HG03097 (cell line): ENCODE measurements around the gene HSPG2.

Experiments used
- ATAC-seq: cut with Tn5 transposase; IDR thresholded peaks from one replicate; pipeline ENCODE4 v1.9.1; 2021; ENCODE audit not compliant: unreplicated experiment, low FRiP score

HSPG2 gene

DNA sequence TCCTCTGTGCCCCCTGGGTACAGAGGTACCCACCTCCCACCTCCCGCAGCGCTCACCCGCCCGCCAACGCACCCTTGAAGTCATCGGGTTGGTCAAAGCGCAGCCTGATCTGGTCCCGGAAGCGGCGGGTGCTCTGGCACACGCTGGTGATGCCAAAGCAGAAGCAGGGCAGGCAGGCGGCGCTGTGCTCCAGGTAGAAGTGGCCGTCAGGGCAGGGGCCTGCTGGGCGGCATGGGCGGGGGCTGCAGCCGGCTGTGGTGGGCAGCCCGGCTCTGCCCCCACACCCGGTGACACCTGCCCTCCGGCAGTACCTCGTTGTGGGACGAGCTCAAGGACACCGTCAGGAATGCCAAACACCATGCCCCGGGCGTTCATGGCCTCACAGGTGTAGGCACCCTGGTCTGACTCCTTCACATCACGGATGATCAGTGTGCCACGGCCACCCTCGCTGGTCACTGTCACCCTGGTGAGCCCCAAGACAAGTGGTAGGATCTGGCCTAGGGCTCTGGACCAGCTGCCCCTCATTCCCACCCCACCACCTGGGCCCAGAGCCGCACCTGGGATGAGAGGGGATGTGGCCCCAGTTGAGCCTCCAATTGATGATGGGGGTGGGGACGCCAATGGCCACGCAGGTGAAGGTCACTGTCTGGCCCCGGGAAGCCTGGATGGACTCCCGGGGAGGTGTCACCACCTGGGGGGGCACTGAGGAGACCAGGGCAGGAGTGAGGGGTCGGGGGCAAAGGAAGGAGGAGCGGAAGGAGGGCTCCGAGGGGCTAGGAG lies 52.5 kb downstream of the HSPG2 start:
- ATAC-seq: no peak

DNA sequence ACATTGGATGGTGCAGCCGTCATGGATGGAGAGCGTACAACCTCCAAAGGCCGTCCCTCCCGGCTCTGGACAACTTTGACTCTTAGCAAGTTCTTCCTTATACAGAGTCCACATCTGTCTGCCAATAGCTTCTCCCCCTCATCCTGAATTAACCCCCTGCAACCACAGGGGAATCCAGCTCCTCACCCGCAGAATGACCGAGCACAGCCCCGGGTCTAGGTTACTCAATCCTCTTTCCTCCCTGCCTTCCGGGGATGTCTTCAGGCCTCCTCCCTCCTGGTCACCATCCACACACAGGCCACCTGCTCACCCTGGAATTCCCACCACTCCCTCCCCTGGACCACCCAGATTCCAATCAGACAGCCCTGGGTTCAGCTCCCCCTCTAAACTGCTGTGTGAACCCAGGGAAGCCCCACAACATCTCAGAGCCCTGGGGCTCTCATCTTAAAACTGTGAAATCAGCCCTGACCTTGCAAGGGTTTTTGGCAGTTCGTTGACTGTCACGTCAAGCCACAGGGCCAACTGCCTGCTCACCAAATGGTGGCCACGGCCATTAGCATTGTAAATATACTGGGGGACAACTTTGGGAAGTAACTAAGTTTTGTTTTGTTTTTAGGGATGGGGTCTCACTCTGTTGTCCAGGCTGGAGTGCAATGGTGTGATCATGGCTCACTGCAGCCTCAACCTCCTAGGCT lies 54.2 kb downstream of the HSPG2 start:
- no peak for ATAC-seq

DNA sequence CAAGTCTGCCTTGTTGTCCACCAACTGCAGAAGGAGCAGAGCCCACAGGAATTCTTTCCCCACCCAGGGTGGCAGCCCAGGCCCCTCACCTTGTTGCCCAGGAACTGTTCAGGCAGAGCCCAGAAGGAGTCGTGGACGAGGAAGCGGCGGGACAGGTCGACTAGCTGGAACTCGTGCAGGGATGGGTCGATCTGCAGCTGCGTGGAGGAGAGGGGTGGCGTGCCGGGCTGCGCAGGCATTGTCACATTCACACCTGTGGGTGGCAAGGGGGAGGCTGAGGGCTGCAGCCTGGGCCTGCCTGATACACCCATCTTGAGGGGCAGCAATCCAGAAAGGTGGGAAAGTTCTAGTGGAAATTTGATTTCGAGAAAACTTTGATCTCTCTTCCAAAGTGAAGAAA lies 55.9 kb downstream of the HSPG2 start:
- ATAC-seq: no peak

DNA sequence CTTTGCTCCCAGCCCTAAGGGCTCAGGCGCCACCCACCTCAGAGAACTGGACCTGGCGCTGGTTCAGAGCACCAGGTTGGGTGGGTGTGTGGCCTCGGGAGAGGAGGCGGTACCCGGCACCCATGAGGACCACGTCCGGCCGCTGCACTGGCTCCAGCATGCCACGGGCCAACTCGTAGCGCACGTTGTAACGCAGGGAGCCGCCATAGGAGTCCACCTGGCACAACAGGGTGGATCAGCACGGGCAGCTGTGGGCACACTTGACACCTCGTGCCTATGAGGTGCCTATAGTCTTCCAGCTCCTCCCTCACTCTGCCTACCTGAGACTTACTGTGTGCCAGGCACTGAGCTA lies 56.5 kb downstream of the HSPG2 start:
- no peak for ATAC-seq

DNA sequence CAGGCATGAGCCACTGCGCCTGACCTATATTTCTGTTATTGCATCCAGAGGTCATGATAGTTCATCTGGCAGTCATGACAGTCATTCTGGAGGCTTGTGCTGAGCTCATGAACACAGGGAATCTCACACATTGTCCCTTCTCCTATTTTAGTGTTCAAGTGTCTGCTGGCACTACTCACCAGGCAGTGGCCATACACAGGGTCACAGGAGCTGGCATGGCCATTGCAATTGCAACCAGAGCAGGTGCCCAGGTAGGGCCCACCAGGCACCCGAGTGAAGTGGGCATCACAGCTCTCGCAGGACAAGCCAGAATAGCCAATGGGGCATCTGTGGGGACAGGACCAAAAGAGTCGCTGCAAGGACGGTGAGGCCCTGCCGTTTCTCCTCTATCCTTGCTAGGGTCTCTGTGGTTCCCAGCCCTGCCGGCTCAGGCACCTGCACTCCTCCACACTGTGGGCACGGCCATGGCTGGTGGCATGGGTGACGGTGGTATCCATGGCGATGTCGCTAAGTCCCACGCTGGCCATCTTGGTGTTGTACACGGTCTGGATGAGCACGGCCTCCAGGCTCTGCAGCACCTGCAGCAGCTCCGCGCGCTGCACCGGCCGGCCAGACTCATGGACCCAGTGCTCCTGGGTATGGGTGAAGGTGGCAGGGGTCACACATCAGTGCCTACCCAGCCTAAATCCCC lies 57.0 kb downstream of the HSPG2 start:
- ATAC-seq: no peak

DNA sequence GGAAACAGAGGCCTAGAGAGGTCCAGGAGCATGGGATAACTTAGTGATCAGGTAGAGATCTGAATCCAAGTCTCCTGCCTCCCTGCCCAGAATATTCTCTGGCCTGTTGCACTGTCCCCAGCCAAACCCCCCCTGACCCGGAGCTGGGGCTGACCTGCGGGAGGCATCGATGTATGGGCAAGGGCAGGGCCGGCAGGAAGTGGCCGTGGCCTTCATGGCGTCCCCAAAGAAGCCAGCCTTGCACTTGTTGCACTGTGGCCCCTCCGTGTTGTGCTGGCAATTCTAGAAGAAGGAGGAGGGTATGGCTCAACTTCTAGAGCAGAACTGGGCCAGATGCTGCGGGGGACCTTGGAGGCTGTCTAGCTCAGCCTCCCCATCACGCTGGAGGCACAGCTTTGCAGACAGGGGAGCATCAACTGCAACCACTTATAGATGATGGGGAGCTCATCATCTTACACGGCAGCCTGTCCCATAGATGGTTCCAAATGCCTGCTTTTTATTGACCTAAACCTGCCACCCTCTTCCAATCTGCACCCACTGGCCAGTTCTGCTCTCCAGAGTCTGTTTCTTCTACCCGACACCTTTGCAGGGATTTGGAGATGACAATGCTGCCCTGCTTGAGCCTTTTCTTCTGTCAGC lies 58.2 kb downstream of the HSPG2 start:
- ATAC-seq: no peak

DNA sequence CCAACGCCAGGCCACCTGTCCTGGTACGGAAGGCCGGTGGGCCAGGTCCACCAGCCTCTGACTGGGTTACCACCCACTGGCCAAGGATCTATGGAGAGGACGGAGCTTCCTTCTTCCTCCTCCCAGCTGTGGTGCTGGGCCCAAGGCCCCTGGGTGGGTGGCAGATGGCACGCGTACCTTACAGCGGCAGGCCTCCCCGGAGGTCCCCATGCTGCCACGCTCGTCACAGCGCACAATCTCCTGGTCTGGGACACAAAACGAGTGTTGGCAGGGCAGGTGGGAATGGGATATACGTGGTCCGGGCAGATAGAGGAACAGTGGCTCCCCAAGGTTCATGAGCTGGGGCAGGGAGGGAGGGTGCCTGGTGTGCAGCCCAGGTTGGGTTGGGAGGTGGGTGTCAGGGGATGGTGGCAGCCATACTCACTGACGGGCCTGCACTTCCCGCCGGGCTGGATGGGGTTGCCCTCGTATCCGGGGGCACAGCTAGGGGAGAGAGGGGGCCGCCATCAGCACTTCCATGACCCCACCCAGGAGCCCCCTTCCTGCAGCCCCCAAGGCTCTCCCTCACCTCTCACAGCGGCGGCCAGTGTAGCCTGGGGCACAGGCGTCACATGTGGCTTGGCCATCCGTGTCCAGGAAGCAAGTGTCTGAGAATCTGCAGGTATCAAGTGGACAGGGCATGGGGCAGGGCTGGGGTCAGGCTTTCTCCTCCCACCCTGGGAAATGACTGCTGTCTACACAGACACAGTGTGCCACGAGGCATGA lies 58.9 kb downstream of the HSPG2 start:
- ATAC-seq: no peak

DNA sequence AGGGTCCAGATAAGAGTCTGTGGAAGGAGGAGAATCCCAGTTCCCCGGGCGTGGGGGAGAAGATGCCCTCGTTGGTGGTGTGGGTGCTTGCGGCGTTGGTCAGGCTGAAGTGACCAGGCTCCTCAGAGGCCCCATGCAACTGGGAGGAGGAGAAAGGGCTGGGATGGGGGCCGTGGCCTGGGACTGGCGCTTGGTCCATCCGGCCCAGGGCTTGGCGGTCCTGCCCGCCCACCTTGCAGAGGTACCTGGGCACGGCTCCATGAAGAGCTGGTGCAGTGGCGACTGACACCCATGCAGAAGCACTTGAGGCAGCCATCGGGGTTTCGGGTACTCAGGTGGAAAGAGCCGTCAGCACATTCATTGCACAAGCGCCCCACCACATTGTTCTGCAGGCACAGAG lies 60.8 kb downstream of the HSPG2 start:
- ATAC-seq: no peak

DNA sequence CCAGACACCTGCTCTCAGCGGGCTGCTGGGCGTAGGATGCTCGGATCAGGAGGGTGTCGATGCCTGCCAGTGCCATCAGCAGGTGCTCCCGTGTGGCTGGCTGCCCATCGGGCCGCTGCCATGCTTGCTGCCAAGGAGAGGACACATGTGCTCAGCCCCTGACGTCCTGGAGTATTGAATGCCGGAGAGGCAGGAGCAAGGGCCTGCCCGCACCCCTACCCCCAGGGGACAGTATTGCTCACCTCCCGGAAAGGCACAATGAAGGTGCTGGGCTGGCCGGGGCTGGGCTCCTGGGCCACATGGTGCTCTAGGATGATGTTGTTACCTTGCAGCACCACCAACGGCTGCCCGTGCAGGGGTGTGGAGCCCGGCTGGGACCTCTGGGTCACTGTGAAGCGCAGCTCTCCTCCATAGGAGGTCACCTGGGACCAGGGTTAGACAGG lies 61.5 kb downstream of the HSPG2 start:
- ATAC-seq: no peak

DNA sequence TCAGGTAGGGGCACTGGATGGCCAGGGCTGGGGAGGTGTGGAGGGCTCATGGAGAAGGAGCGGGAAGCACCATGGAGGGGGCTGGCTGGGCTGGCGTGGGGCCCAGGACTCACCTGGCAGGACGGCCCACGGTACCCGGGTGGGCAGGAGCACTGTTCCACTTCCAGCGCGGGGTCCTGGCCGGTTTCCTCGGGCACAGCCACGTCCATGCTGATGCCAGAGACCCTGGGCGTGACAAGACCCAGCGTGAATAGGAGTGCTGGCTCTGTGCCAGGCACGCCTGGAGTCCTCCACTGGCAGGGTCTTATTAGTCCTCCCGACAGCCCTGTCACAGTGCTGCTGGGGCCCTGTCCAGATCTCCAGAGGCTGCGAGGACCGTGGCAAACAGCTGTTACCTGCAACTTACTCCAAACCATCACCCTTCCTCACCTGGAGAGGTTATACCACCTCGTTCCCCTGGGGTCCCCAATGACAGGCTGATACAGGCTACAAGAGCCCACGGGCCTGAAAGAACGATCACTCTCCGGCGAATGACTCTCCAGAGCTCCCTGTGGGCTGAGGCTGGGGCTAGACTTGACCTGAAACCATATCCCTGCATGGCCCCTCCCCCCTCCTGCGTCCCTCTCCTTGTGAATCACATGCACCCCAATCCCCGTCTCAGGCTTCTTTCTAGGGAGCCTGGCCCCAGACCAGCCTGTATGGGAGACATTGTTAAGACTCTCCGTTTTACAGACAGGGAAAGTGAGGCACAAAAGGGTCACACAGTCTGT lies 62.1 kb downstream of the HSPG2 start:
- no peak for ATAC-seq

DNA sequence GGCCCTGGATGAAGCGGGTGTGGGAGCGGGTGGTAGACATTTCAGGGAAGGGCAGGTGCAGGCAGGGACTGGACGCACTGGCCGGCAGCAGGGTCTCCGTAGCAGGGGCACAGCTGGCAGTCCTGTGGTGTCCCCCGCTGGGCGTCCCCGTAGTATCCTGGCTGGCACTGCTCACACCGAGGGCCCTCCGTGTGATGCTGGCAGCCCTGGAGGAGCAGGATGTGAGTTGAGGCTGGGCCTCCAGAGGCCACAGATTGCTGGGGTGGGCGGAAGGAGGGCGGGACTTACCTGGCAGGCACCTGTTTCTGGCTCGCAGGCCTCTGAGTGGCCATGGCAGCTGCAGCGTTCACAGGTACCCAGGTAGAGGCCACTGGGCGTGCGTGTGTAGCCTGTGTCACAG lies 62.8 kb downstream of the HSPG2 start:
- ATAC-seq: no peak

DNA sequence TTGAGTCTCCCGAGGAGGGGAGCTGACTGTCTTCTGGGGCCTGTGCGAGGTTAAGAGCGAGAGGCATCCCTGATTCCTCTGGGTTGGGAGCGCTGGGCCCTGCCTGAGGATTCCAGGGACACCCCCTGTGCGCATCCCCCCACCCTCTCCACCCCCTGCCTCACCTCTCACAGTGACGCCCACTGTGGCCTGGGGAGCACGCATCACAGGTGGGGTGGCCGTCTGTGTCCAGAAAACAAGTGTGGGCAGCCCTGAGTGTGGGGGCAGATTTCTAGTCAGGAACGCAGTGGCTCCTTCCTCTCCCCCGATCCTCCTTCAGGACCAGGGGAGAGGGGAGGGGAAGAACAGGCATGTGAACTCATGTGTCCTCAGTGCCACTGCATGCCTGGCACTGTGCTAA lies 63.3 kb downstream of the HSPG2 start:
- no peak for ATAC-seq

DNA sequence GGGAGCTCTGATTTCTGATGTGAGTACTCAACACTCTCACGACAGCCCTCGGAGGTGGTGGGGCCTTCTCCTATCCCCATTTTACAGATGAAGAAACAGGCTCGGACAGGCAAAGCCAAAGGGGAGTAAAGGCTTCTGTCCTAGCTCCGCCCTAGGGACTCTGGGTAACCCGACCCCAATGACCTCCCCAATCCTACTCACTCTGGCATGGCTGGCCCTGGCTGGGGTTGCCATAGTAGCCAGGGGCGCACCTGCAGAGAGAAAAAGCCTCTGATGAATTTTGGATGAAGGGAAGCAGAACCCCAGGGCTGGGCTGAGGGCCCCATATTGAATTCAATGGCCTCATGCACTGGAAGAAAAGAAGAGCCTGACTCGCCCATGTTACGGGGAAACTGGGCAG lies 63.9 kb downstream of the HSPG2 start:
- ATAC-seq: no peak

DNA sequence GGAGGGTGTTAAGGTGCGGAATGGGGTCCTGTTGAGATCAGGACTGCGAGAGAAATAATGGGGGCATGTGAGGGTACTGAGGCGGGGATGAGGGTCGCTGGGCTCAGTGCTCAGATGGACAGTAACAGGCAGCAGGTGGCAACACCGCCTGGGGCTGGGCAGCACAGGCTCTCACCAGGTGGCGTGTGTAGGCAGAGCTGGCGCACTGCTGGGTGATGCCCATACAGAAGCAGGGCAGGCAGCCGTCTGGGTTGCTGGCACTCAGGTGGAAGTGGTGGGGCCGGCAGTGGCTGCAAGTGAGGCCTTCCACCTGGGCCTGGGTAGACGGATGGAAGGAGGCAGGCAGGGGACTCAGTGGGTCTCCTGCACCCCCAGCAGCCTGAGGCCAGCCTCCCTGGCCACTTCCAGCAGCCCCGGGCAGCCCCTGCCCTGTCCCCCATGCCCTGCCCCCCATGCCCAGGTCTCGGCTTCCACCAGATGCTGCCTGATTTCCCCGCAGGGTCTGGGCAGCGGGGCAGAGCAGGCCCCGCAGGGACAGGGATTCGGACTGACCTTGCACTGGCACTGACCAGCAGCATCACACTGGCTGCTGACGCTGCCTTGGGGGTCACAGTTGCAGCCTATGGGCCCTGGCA lies 64.5 kb downstream of the HSPG2 start:
- no peak for ATAC-seq

DNA sequence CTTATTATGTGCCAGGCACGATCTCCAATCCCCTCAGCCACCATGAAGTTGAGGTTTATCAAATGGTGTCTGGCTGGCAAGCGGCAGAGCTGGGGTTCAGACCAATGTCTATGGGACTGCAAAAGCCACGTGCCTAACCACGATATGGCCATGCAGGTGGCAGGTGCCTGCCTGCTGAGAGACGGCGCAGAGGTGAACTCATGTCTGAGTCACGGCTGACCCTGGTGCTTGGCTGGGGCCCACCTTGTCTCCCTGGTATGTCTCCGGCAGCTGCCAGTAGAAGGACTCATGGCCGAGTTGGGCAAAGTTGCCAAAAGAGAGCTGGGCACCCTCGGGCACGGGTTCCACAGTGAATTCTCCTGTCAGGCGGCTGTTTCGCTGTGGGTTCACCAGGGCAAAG lies 65.2 kb downstream of the HSPG2 start:
- ATAC-seq: no peak

DNA sequence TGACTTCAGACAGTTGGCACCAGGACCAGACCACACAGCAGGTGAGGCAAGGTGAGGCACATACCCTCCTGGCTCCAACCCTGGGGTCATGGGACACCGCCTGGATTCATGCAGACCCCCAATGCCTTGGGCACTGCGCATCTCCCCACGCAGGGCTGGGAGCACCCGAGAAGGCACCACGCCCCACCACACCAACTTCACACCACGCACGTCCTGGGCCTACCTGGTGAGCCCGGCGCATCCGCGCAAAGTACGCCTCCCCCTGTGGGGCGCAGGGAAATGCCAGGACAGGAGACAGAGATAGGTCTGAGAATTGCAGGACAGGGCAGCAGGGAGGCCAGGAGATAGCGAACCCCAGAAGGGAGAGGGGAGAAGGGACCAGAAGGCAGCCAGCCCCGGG lies 66.5 kb downstream of the HSPG2 start:
- ATAC-seq: no peak

DNA sequence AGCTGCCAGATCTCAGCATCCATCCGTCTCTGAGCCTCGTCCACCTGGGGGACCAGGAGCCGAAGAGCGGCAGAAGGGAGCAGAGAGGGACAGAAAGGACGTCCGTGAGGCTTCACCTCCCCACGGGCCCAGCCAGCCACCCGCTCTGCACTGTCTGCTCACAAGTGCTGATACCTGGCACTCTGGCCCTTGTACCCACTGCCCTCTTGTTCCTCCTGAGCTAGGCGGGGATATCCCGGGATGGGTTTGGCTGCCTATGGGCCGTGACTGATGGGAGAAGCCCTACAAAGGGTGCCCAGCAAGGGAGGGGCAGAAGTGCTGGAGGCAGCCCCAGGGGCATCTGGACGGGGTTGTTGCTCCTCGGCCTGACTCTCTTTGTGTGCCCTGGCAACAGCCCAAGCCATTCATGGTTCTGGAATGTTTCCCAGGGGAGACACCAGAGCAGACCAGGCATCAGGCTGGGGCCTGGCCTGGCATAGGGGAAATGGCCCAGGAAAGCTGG lies 67.4 kb downstream of the HSPG2 start:
- ATAC-seq: no peak

DNA sequence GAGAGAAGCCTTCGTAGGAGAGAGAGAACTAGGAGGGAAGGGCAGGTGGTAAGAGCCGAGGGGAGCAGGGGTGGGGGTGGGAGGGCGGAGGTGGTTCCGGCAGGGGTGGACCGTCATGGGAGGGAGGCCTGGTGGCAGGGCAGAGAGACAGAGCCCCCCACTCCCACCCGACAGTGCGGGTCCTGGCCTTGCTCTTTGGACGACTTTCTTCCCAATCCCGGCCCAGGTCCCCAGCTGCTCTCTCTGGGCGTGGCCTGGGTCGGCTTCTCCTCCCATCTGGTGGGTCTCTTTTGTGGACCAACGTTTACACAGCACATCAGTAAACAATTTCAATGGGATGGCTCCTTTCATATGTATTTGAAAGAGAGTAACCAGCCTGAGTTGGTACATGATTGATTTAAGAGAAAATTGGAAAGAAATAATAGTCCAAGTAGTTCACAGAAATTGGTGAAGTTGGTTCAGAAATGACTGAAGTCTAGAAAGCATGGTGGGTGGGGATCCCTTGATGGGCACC lies 68.1 kb downstream of the HSPG2 start:
- ATAC-seq: no peak

DNA sequence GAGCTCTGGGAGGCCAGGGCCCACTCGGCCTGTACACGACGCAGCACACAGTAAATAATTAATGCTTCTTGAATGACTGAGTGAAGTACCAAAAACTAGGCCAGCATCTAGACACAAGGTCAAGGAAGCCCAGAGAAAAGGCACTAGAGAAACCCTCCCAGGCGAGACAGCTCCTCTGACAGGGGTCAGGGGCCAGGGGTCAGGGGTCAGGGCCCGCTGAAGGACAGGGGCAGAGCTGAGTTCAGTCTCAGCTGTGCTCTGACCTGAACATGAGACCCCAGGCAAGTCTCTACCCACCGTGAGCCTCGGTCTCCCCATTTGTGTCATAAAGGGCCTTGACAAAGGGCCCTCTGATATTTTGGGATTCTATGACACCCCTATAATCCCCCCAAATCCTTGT lies 68.6 kb downstream of the HSPG2 start:
- ATAC-seq: no peak
